K562 (cell line): Measurements from ENCODE around the gene HEG1. TPM values are rescaled to one million over a fixed set of nuclear protein-coding genes. Genes with fewer than 3 reads are reported as not detected.

Experiments
- CHD7 ChIP-seq: fragments of 200-600 bp; sonication (generic); IDR thresholded peaks from one replicate; pipeline ENCODE4 v1.6.1; 2012; ENCODE audit warnings: mild to moderate bottlenecking, low read depth, low read length, inconsistent platforms
- ETV5 ChIP-seq: sonication (generic); formaldehyde crosslinking; IDR thresholded peaks from 2 replicates; pipeline ENCODE4 v1.4.0; 2020; ENCODE audit warnings: low read depth, mild to moderate bottlenecking, missing genetic modification reagents
- HIVEP1 ChIP-seq: fragments of 250-450 bp; sonication (Bioruptor Pico); IDR thresholded peaks from 2 replicates; pipeline ENCODE4 v1.4.0; 2020; ENCODE audit warnings: mild to moderate bottlenecking
- polyA plus RNA-seq, 8 experiments: library from polyadenylated mRNA; depleted of rRNA in 4 of 8; stranded (reverse) in 5 of 8; unstranded in 3 of 8; fragments of >200 nt; fragmentation: Nextera tagmentation in 2 of 8; fragmentation: Illumina TruSeq in 1 of 8; extraction: Ambion mirVana in 2 of 8; extraction: Trizol in 1 of 8; gene quantifications; 2 replicates each; pipeline versions ENCODE4 v1.2.1 to v1.2.3, GENCODE V29; 2011 to 2014; ENCODE audit warnings: inconsistent platforms in 1 of 8, missing spikeins in 1 of 8
- total RNA-seq, 7 experiments: library from RNA; depleted of rRNA in 6 of 7; stranded (reverse); fragments of >200 nt in 6 of 7; fragmentation: Illumina TruSeq in 2 of 7; extraction: Trizol in 2 of 7; gene quantifications; 2 replicates each; pipeline versions ENCODE4 v1.2.1 to v1.2.3, GENCODE V29; 2011 to 2021; ENCODE audit warnings: low replicate concordance in 1 of 7

Gene HEG1
- total and polyA plus RNA-seq, 9 of the 15 experiments (the other 6 are each of a cell fraction or from before 2014, with no cell fraction given): 0.24 TPM; not detected in 8

GRCh38 chr3:124950026-124950425, 105.8 kb downstream of the HEG1 start (continued):
- TF ChIP-seq CHD7 (no peak), ETV5 (CRISPR knock-in tag) (no peak), HIVEP1 (CRISPR knock-in tag) (no peak)
